Measurements from ENCODE around the gene HOXB9. TPM values are rescaled to one million over a fixed set of nuclear protein-coding genes. Genes with fewer than 3 reads are reported as not detected.
A peak's percentile ranks its signal among the peaks of the same experiment; 100 is the strongest.

The HOXB9 gene
- total and polyA plus RNA-seq, 2 donors (not counting 3 experiments of a cell fraction or from before 2014, with no cell fraction given), result 0.79 to 1.1 TPM

- dilution Hi-C loops (cut with MboI; ENCODE audit: extremely low pct_ligation_motif_present, low sequenced_read_pairs), result no loop called here
- DNase-seq (ENCODE audit: low read depth, low spot score), result no peak
- POLR2A ChIA-PET, result no interaction called here
- H3K79me2 ChIP-seq (ENCODE audit: control insufficient read depth, insufficient read depth, low read length), result peaks cover 7% of the 10 kb centered on the region
- no peaks in the 10 kb centered on the region for H3K36me3 ChIP-seq (ENCODE audit: control insufficient read depth in 2 of 2, extremely low read depth in 1 of 2, insufficient read depth in 2 of 2, low read length in 2 of 2)
- BruUV-seq (replicated peaks), result no TSS peak
- H3K9me1 ChIP-seq (replicated peaks; ENCODE audit: control insufficient read depth, extremely low read depth, insufficient read depth, low read length), result no peaks in the 10 kb centered on the region
- CTCF ChIA-PET, result interaction anchor here (0.8 to 4.9 kb wide), 5 partner anchors 9 to 356 kb away, joined by 3 to 26 read pairs (median 3); no protein-coding TSS in a partner anchor
- intact Hi-C loops (cut with micrococcal nuclease), result loop anchor here (5.0 kb wide), 2 partner anchors 464 to 479 kb away; no protein-coding TSS in a partner anchor
- H3K27me3 ChIP-seq (ENCODE audit: control insufficient read depth in 2 of 2, insufficient read depth in 2 of 2, low read length in 2 of 2), result peaks cover 43 to 57% of the 10 kb centered on the region in 2 experiments
- no peak overlapping the region for H2AFZ ChIP-seq (ENCODE audit: low read depth, low read length)
- TF ChIP-seq POLR2A (IDR thresholded peaks at IDR 0.05; ENCODE audit: low read depth, low read length), result no peak
- no peak for TF ChIP-seq GATA2 (IDR thresholded peaks at IDR 0.05; ENCODE audit: insufficient read depth, insufficient read length, low read depth, low read length)
- H3K27ac ChIP-seq (ENCODE audit: insufficient read depth, low read depth, low read length), result no peak overlapping the region
- H3K9me3 ChIP-seq (replicated peaks; ENCODE audit: control insufficient read depth, insufficient read depth, low read length), result no peaks in the 10 kb centered on the region
- no peak overlapping the region for H3K4me2 ChIP-seq (ENCODE audit: insufficient read depth, low read length)
- H3K4me1 ChIP-seq (ENCODE audit: control insufficient read depth, extremely low read depth, insufficient read depth, low read length), result peaks cover 37% of the 10 kb centered on the region
- no peak for FAIRE-seq
- no peak overlapping the region for H3K4me3 ChIP-seq (replicated peaks in 1 of 3; ENCODE audit: insufficient read depth in 1 of 3, low read depth in 1 of 3, low read length in 3 of 3)
- no peak overlapping the region for H3K9ac ChIP-seq (replicated peaks; ENCODE audit: extremely low read depth, insufficient read depth, low read length)
- H4K20me1 ChIP-seq (replicated peaks; ENCODE audit: control insufficient read depth, extremely low read depth, insufficient read depth, low read length), result no peaks in the 10 kb centered on the region
Measured at GRCh38 chr17:48615963-48616716, 10.0 kb downstream of the HOXB9 start.

DNA sequence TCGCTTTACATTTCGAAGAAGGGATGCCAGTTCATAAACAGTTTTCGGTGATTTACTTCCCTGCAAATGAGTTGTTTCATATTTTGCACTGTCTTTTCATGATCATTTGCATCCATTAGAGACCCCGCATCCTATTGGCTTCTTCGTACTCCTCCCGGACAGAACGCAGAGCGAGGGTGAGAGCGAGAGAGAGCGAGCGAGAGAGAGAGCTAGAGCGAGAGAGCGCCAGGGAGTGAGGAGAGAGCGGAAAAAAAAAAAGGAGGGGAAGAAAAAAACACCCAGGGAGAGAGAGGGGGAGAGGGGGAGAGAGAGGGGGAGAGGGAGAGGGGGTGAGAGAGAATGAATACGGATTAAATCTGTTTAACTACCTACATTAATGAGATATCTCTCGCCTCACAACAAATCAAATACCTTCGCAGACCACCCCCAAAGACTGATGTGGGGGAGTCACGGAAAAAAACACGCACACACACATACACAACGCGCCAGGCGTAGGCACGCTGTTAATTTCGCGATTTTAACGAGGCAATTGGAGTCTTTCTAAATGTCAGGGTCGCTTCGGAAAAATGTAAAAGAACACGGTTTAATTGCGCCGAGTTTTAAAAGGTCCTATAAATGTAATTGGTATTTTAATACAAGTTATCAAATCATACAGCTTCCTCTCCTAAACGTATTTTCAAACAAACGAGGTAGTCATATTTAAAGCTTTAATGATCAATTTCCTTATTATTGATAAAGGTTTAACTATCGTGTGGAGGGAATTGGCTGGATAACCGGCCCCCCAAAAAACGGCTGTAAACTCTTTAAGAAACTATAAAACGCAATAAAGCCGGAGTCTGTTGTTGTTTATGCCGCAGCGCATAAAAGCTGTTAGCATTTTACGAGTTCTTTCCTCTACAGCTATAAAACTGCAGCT is 10.9 kb downstream of the HOXB9 start, which contains the start of gene HOXB8:
HOXB8 (minus strand) TSS at position 246 of the 916 bp plus-strand sequence. CDS start 588 bp downstream, outside the sequence.
- Histone ChIP-seq H3K4me2 (ENCODE audit: insufficient read depth, low read length) (peak within 1 kb of the TSS; percentile 82), H3K4me1 (ENCODE audit: control insufficient read depth, extremely low read depth, insufficient read depth, low read length) (peaks cover 37% of the 10 kb centered on the region), H3K79me2 (ENCODE audit: control insufficient read depth, insufficient read depth, low read length) (peaks cover 9% of the 10 kb centered on the region), H2AFZ (ENCODE audit: low read depth, low read length) (peak within 1 kb of the TSS; percentile 90), H3K9me1 (replicated peaks; ENCODE audit: control insufficient read depth, extremely low read depth, insufficient read depth, low read length) (no peaks in the 10 kb centered on the region), H3K9ac (replicated peaks; ENCODE audit: extremely low read depth, insufficient read depth, low read length) (no peak within 1 kb of the TSS), H3K9me3 (replicated peaks; ENCODE audit: control insufficient read depth, insufficient read depth, low read length) (no peaks in the 10 kb centered on the region), H3K27ac (ENCODE audit: insufficient read depth, low read depth, low read length) (no peak within 1 kb of the TSS), H3K27me3 (ENCODE audit: control insufficient read depth in 2 of 2, insufficient read depth in 2 of 2, low read length in 2 of 2) (peaks cover 38 to 49% of the 10 kb centered on the region in 2 experiments), H4K20me1 (replicated peaks; ENCODE audit: control insufficient read depth, extremely low read depth, insufficient read depth, low read length) (no peaks in the 10 kb centered on the region), H3K36me3 (ENCODE audit: control insufficient read depth in 2 of 2, extremely low read depth in 1 of 2, insufficient read depth in 2 of 2, low read length in 2 of 2) (no peaks in the 10 kb centered on the region), H3K4me3 (replicated peaks in 1 of 3; ENCODE audit: insufficient read depth in 1 of 3, low read depth in 1 of 3, low read length in 3 of 3) (peak within 1 kb of the TSS; percentile 46 to 52 (median 52))
- POLR2A ChIA-PET, result interaction anchor here (1.2 kb wide), 1 partner anchor 11 kb away, joined by 7 read pairs; the partner anchor contains the start of gene HOXB6
- dilution Hi-C loops (cut with MboI; ENCODE audit: extremely low pct_ligation_motif_present, low sequenced_read_pairs) (no loop called here), intact Hi-C loops (cut with micrococcal nuclease) (loop anchor here (5.0 kb wide), 2 partner anchors 463 to 478 kb away; no protein-coding TSS in a partner anchor)
- TF ChIP-seq, protein P1, sequence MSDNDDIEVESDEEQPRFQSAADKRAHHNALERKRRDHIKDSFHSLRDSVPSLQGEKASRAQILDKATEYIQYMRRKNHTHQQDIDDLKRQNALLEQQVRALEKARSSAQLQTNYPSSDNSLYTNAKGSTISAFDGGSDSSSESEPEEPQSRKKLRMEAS (IDR thresholded peaks at IDR 0.05; ENCODE audit: insufficient read depth, insufficient read length), result no peak
- TF ChIP-seq MYC (IDR thresholded peaks at IDR 0.05; ENCODE audit: low read depth, low read length) (no peak), CTCF (IDR thresholded peaks at IDR 0.05; ENCODE audit: extremely low read depth in 1 of 2, insufficient read depth in 1 of 2, low read depth in 1 of 2, low read length in 2 of 2) (no peak), POLR2AphosphoS5 (IDR thresholded peaks at IDR 0.05; ENCODE audit: insufficient read depth, low read depth, low read length) (no peak), FOS (IDR thresholded peaks at IDR 0.05; ENCODE audit: borderline replicate concordance, insufficient read depth, low read length) (no peak), JUN (IDR thresholded peaks at IDR 0.05; ENCODE audit: borderline replicate concordance, insufficient read depth, insufficient read length, low read depth) (no peak), GATA2 (IDR thresholded peaks at IDR 0.05; ENCODE audit: insufficient read depth, insufficient read length, low read depth, low read length) (no peak), POLR2A (IDR thresholded peaks at IDR 0.05; ENCODE audit: low read depth, low read length) (no peak), EZH2 (IDR thresholded peaks at IDR 0.05; ENCODE audit: borderline replicate concordance, low read depth, low read length, severe bottlenecking) (no peak)
- DNase-seq (ENCODE audit: low read depth, low spot score) (no peak), FAIRE-seq (peak; percentile 43)
- no TSS peak for BruUV-seq (replicated peaks)
- CTCF ChIA-PET, result interaction anchor here (0.8 to 4.9 kb wide), 15 partner anchors 8 to 463 kb away, joined by 3 to 26 read pairs (median 6); partner anchors contain the start of gene HOXB9

Data from endothelial cell of umbilical vein (primary cell).